Activated T-cell treated with anti-CD3 and anti-CD28 coated beads, Interleukin-2, amount 50 U/mL, for 1 hour (primary cell): ENCODE results near the gene SELPLG.
"Not testable (repeated sequence)": the region's sequence is repeated elsewhere in the genome, so short reads cannot be mapped to it uniquely, and the experiment has no call there.

Source experiments
- DNase-seq: peaks from one replicate; pipeline ENCODE4 v3.0.0-alpha.2; 2020

The SELPLG gene

GRCh38 chr12:108602976-108603704 is 30.6 kb downstream of the SELPLG start:
- DNase-seq = no peak

GRCh38 chr12:108602209-108602705 is 31.4 kb downstream of the SELPLG start:
- no peak for DNase-seq

- no peak for DNase-seq
Observed at GRCh38 chr12:108600702-108601007, 33.0 kb downstream of the SELPLG start.

- DNase-seq = no peak
Observed at GRCh38 chr12:108599948-108600701, 33.6 kb downstream of the SELPLG start.

GRCh38 chr12:108599541-108599940 is 34.2 kb downstream of the SELPLG start:
- no peak for DNase-seq

GRCh38 chr12:108598553-108599250 is 35.0 kb downstream of the SELPLG start:
- DNase-seq = no peak

- DNase-seq = no peak
Observed at GRCh38 chr12:108597559-108598471, 35.9 kb downstream of the SELPLG start, which contains the start of gene TMEM119. Gene TMEM119, minus strand, starts transcription at chr12:108598084. Its CDS starts 5,701 bp downstream, at chr12:108592383.

- no peak for DNase-seq
Observed at GRCh38 chr12:108596854-108597558, 36.7 kb downstream of the SELPLG start.

GRCh38 chr12:108595711-108596647 is 37.7 kb downstream of the SELPLG start:
- DNase-seq = no peak

- DNase-seq = no peak
Observed at GRCh38 chr12:108594960-108595710, 38.6 kb downstream of the SELPLG start.

- no peak for DNase-seq
Observed at GRCh38 chr12:108594323-108594903, 39.3 kb downstream of the SELPLG start.

- DNase-seq = no peak
Observed at GRCh38 chr12:108592033-108592909, 41.4 kb downstream of the SELPLG start.

GRCh38 chr12:108591267-108591980 is 42.3 kb downstream of the SELPLG start:
- no peak for DNase-seq

GRCh38 chr12:108590463-108590862 is 43.2 kb downstream of the SELPLG start:
- not testable (repeated sequence) for DNase-seq

- DNase-seq = no peak
Observed at GRCh38 chr12:108589840-108590229, 43.9 kb downstream of the SELPLG start.

GRCh38 chr12:108589028-108589839 is 44.5 kb downstream of the SELPLG start:
- no peak for DNase-seq

GRCh38 chr12:108587826-108588225 is 45.9 kb downstream of the SELPLG start:
- no peak for DNase-seq
